K562 (cell line): ENCODE results near the gene MLH3. TPM values are rescaled to one million over a fixed set of nuclear protein-coding genes. Genes with fewer than 3 reads are reported as not detected.

ENCODE experiments used
- ARID4B ChIP-seq: sonication (generic); formaldehyde crosslinking; IDR thresholded peaks from 2 replicates; pipeline ENCODE4 v1.8.0; 2022; ENCODE audit warnings: mild to moderate bottlenecking, missing genetic modification reagents
- CEBPB ChIP-seq: fragments of 450-650 bp; IDR thresholded peaks from 2 replicates; pipeline ENCODE4 v1.6.1; 2016; ENCODE audit warnings: missing genetic modification characterization, missing compliant biosample characterization
- ZNF316 ChIP-seq: fragments of 450-650 bp; IDR thresholded peaks from 2 replicates; pipeline ENCODE4 v1.6.1; 2016
- polyA plus RNA-seq, 8 experiments: library from polyadenylated mRNA; depleted of rRNA in 4 of 8; stranded (reverse) in 5 of 8; unstranded in 3 of 8; fragments of >200 nt; fragmentation: Nextera tagmentation in 2 of 8; fragmentation: Illumina TruSeq in 1 of 8; extraction: Ambion mirVana in 2 of 8; extraction: Trizol in 1 of 8; gene quantifications; 2 replicates each; pipeline versions ENCODE4 v1.2.1 to v1.2.3, GENCODE V29; 2011 to 2014; ENCODE audit warnings: inconsistent platforms in 1 of 8, missing spikeins in 1 of 8
- total RNA-seq, 7 experiments: library from RNA; depleted of rRNA in 6 of 7; stranded (reverse); fragments of >200 nt in 6 of 7; fragmentation: Illumina TruSeq in 2 of 7; extraction: Trizol in 2 of 7; gene quantifications; 2 replicates each; pipeline versions ENCODE4 v1.2.1 to v1.2.3, GENCODE V29; 2011 to 2021; ENCODE audit warnings: low replicate concordance in 1 of 7
- TF ChIP-seq, protein P1 (sequence below): sonication (generic); formaldehyde crosslinking; IDR thresholded peaks from 2 replicates; pipeline ENCODE4 v1.9.0; 2022; ENCODE audit warnings: mild to moderate bottlenecking, missing genetic modification reagents
- TF ChIP-seq, protein P2 (sequence below): fragments of 450-650 bp; formaldehyde crosslinking; IDR thresholded peaks from 2 replicates; pipeline ENCODE4 v1.4.0; 2022; ENCODE audit warnings: missing genetic modification characterization

The MLH3 gene
- total and polyA plus RNA-seq, 9 of the 15 experiments (the other 6 are each of a cell fraction or from before 2014, with no cell fraction given) = 5.9 to 15.3 (median 10.7) TPM

GRCh38 chr14:75003250-75004027 lies 47.8 kb downstream of the MLH3 start (continued):
- TF ChIP-seq, protein P1, sequence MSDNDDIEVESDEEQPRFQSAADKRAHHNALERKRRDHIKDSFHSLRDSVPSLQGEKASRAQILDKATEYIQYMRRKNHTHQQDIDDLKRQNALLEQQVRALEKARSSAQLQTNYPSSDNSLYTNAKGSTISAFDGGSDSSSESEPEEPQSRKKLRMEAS (CRISPR knock-in tag) = 0 out of 2 replicates have a peak, but pooled peaks have one; percentile 9
- TF ChIP-seq CEBPB (tag) = no peak
- TF ChIP-seq, protein P2, sequence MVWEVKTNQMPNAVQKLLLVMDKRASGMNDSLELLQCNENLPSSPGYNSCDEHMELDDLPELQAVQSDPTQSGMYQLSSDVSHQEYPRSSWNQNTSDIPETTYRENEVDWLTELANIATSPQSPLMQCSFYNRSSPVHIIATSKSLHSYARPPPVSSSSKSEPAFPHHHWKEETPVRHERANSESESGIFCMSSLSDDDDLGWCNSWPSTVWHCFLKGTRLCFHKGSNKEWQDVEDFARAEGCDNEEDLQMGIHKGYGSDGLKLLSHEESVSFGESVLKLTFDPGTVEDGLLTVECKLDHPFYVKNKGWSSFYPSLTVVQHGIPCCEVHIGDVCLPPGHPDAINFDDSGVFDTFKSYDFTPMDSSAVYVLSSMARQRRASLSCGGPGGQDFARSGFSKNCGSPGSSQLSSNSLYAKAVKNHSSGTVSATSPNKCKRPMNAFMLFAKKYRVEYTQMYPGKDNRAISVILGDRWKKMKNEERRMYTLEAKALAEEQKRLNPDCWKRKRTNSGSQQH (CRISPR knock-in tag) = no peak
- 0 out of 2 replicates have a peak, but pooled peaks have one; percentile 36 for TF ChIP-seq ARID4B (CRISPR knock-in tag)
- TF ChIP-seq ZNF316 = no peak
